ENCODE measurements around the gene PGM5. TPM values are rescaled to one million over a fixed set of nuclear protein-coding genes. Genes with fewer than 3 reads are reported as not detected.

The PGM5 gene
- total and polyA plus RNA-seq, 5 donors: 126 to 485 (median 342) TPM

DNA sequence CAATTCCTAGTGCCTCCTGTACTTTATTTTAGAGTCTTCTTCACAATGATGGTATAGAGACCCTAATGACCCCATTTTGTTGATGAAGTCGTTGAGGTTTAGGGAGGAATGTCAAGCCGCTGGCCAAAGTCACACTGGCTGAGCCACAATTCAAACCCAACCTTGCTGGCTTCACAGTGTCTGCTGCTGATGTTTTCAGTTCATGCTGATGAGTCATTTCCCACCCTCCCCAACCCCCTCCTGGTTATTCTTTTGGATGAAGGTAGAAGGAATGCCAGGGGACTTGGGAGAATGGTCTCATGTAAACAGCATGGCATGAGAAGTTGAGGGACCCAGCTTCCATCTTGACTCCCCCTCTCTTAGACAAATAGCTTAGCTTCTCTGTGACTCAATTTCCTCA is 115.7 kb downstream of the PGM5 start:
- no peaks in the 10 kb centered on the region for H3K9me3 ChIP-seq (ENCODE audit: control insufficient read depth, low read length)
- no peak overlapping the region for H3K27ac ChIP-seq (ENCODE audit: low read length)
- no peaks in the 10 kb centered on the region for H3K27me3 ChIP-seq (ENCODE audit: control insufficient read depth, insufficient read depth)
- H3K4me3 ChIP-seq (ENCODE audit: low read length): no peak overlapping the region
- peaks cover 9% of the 10 kb centered on the region for H3K4me1 ChIP-seq (ENCODE audit: control insufficient read depth, insufficient read depth, low read length)
- intact Hi-C loops (cut with DNase I): no loop called here
- DNase-seq (no peak), ATAC-seq (peak in 1 of 2 donors; percentile 20)
- 81% methylated on average over 2 of the region's 2 CpGs for WGBS

DNA sequence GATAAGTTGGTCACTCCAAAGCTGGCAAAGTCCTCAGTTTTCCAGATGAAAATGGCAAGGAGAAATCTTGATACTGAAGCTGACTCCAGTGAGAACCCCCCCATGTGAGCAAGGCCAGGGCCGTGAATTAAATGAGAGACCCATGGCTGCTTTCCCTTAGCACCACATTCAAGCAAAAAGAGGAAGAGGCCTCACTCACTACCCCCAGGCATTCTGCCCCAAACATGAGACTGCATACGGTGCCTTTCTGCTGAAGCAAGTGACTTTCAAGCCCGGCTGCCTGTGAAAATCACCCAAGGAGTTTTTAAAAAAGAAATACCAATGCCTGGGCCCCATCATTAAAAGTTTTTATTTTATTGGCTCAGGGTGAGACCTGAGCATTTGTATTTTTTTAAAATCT is 117.4 kb downstream of the PGM5 start:
- no peak overlapping the region for H3K27ac ChIP-seq (ENCODE audit: low read length)
- no peak for ATAC-seq
- no peaks in the 10 kb centered on the region for H3K27me3 ChIP-seq (ENCODE audit: control insufficient read depth, insufficient read depth)
- intact Hi-C loops (cut with DNase I): no loop called here
- WGBS: 61% methylated on average over 3 of the region's 3 CpGs
- DNase-seq: no peak
- H3K4me1 ChIP-seq (ENCODE audit: control insufficient read depth, insufficient read depth, low read length): peaks cover 7% of the 10 kb centered on the region
- no peak overlapping the region for H3K4me3 ChIP-seq (ENCODE audit: low read length)
- no peaks in the 10 kb centered on the region for H3K9me3 ChIP-seq (ENCODE audit: control insufficient read depth, low read length)

DNA sequence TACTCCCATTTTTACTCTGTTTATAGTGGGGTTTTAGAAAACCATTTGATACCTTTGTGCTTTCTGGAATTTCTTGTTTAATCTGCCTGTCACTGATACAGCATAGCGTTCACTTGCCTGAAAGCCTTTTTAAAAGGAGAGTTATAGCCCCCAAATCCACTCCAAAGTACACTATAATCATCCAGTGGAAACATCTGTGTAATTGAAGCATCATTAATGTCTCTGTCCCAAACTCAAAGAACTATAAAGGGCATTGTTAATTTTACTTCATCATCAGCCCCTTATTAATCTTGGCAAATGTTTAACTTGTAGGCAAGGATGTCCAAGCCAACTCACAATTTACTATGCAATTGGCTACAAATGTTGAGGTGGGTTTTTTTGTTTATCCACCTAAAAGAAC is 120.0 kb downstream of the PGM5 start:
- peaks cover 8% of the 10 kb centered on the region for H3K4me1 ChIP-seq (ENCODE audit: control insufficient read depth, insufficient read depth, low read length)
- peak in 1 of 2 donors; percentile 10 for ATAC-seq
- H3K27ac ChIP-seq (ENCODE audit: low read length): no peak overlapping the region
- no peaks in the 10 kb centered on the region for H3K27me3 ChIP-seq (ENCODE audit: control insufficient read depth, insufficient read depth)
- DNase-seq: no peak
- H3K9me3 ChIP-seq (ENCODE audit: control insufficient read depth, low read length): no peaks in the 10 kb centered on the region
- 37% methylated on average over 1 of the region's 1 CpG for WGBS
- no peak overlapping the region for H3K4me3 ChIP-seq (ENCODE audit: low read length)
- intact Hi-C loops (cut with DNase I): no loop called here

DNA sequence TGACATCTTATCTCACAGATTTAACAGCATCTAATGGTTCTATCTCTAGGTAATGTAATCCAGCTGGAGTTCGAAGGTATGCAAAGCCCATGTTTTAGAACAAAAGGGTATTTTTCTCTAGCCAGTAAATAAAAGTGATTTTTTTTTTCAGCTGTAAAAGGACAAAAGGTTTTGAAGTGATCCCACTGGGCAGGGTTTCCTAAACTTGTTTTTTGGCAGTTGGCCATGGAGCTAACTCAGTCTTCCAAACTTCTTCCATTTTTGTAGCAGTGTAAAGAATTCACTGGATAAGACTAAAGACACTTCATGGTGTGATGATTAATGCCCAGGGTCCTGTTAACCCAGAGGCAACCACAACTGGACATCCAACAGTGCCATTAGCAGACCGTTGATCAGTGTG is 120.4 kb downstream of the PGM5 start:
- intact Hi-C loops (cut with DNase I): no loop called here
- 28% methylated on average over 2 of the region's 2 CpGs for WGBS
- H3K27me3 ChIP-seq (ENCODE audit: control insufficient read depth, insufficient read depth): no peaks in the 10 kb centered on the region
- H3K9me3 ChIP-seq (ENCODE audit: control insufficient read depth, low read length): no peaks in the 10 kb centered on the region
- H3K27ac ChIP-seq (ENCODE audit: low read length): no peak overlapping the region
- DNase-seq (no peak), ATAC-seq (peak; percentile 60 to 70)
- no peak overlapping the region for H3K4me3 ChIP-seq (ENCODE audit: low read length)
- peaks cover 8% of the 10 kb centered on the region for H3K4me1 ChIP-seq (ENCODE audit: control insufficient read depth, insufficient read depth, low read length)

DNA sequence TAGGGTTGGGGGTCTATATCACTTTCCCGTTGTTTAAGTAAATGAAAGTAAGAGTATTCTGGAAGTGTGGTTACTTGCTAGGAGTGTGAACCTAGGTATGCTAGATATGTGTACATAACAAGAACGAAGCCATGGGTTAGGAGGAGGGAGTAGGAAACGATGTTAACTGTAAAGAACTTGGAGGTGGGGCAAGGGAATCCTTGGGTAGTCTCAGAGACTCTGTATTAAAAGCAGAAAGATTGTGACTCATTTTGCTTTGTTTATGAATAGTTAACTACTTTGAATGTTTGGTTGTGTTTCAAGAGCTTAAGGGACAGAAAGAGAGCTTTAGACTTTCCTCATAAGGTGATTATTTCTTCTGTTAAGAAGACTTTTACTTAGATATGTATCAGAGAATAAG is 124.4 kb downstream of the PGM5 start:
- no peak for ATAC-seq

DNA sequence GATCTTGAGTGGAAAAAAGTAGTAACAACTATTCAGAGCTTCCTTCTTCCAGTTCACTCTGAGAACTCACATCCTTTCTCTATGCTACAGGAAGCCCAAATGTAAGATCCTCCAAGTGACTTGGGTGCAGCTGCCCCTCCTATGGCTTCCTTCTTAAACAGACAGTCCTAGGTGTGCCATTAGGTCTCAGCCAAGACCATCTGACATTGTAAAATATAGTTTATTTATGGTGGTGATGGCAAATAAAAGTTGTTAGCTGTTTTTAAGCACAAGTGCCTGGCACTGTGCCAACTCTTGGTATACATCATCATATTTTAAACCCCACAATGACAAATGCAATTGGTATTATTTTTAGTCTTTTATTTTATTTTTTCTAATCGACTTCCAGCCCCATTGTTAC is 126.1 kb downstream of the PGM5 start:
- intact Hi-C loops (cut with DNase I): no loop called here

More for the DNA sequence above, 124.4 kb downstream of the PGM5 start:
- intact Hi-C loops (cut with DNase I): no loop called here
- 53% methylated on average over 3 of the region's 3 CpGs for WGBS
- no peaks in the 10 kb centered on the region for H3K9me3 ChIP-seq (ENCODE audit: control insufficient read depth, low read length)
- peaks cover 7% of the 10 kb centered on the region for H3K4me1 ChIP-seq (ENCODE audit: control insufficient read depth, insufficient read depth, low read length)
- DNase-seq: no peak
- no peaks in the 10 kb centered on the region for H3K27me3 ChIP-seq (ENCODE audit: control insufficient read depth, insufficient read depth)
- no peak overlapping the region for H3K4me3 ChIP-seq (ENCODE audit: low read length)
- H3K27ac ChIP-seq (ENCODE audit: low read length): no peak overlapping the region

DNA sequence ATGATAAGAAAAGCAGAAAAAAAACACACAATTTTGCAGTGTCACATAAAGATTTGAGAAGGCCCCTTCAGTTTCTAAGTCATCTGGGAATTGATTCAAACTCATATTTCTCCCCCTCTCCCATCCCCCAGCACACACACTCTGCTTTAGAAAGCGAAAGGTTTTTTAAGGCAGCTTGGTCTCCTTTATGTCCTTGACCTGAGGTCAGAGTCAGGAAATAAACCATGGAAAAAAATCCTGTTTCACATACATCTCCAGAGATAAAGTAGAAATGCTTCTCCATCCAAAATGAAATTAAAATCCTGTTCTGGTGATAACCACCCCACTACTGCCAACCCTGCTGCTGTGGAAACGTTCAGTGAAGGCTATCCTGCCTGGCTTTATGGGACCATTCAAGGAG is 131.7 kb downstream of the PGM5 start:
- Histone ChIP-seq H3K4me3 (ENCODE audit: low read length) (no peak overlapping the region), H3K27ac (ENCODE audit: low read length) (peak overlapping the region; percentile 30), H3K9me3 (ENCODE audit: control insufficient read depth, low read length) (no peaks in the 10 kb centered on the region), H3K4me1 (ENCODE audit: control insufficient read depth, insufficient read depth, low read length) (peaks cover 9% of the 10 kb centered on the region), H3K27me3 (ENCODE audit: control insufficient read depth, insufficient read depth) (no peaks in the 10 kb centered on the region)
- ATAC-seq (no peak), DNase-seq (no peak)
- WGBS: 32% methylated on average over 2 of the region's 2 CpGs
- intact Hi-C loops (cut with DNase I): no loop called here

More for the DNA sequence above, 126.1 kb downstream of the PGM5 start:
- H3K27ac ChIP-seq (ENCODE audit: low read length): peak overlapping the region; percentile 52
- H3K9me3 ChIP-seq (ENCODE audit: control insufficient read depth, low read length): no peaks in the 10 kb centered on the region
- no peak overlapping the region for H3K4me3 ChIP-seq (ENCODE audit: low read length)
- H3K27me3 ChIP-seq (ENCODE audit: control insufficient read depth, insufficient read depth): no peaks in the 10 kb centered on the region
- DNase-seq (no peak), ATAC-seq (peak in 1 of 2 donors; percentile 57)
- peaks cover 5% of the 10 kb centered on the region for H3K4me1 ChIP-seq (ENCODE audit: control insufficient read depth, insufficient read depth, low read length)
- 58% methylated on average over 1 of the region's 1 CpG for WGBS

DNA sequence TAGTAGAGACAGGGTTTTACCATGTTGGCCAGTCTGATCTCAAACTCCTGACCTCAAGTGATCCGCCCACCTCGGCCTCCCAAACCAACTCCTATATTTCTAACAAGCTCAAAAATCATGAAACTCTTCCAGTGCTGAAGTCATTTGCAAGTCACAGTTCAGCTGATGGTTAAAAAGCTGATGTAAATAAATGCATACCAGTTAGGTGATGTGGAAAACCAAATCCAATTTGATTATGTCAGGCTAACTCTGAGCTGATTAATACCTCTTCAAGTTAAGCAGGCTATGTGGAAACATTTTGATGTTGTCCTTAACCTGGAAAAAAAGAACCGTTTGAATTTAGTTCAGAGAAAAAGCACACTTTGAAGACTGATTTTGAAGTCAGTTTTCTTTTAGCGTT is 133.2 kb downstream of the PGM5 start:
- no peak overlapping the region for H3K4me3 ChIP-seq (ENCODE audit: low read length)
- no peaks in the 10 kb centered on the region for H3K9me3 ChIP-seq (ENCODE audit: control insufficient read depth, low read length)
- intact Hi-C loops (cut with DNase I): no loop called here
- DNase-seq (no peak), ATAC-seq (no peak)
- no peak overlapping the region for H3K27ac ChIP-seq (ENCODE audit: low read length)
- no peaks in the 10 kb centered on the region for H3K27me3 ChIP-seq (ENCODE audit: control insufficient read depth, insufficient read depth)
- WGBS: 88% methylated on average over 4 of the region's 4 CpGs
- peaks cover 8% of the 10 kb centered on the region for H3K4me1 ChIP-seq (ENCODE audit: control insufficient read depth, insufficient read depth, low read length)

DNA sequence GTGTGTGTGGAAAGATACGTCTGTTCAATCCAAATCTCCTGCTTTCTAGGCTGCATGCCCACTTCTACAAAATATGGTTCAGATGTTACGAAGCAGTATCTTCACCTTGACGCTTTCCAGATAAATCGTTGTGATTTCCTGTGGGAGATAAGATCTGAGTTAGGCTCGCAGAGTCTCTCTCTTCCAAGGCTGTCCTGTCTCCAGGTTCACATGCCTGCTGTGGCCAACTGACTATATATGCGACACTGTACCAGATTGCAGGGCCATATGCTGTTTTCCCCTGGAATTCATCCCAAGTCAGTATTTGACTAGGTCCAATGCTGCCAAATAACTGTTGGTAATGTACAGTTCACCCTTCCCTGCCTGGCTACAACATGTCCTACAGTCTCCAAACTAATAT is 136.4 kb downstream of the PGM5 start:
- H3K4me3 ChIP-seq (ENCODE audit: low read length): no peak overlapping the region
- H3K27ac ChIP-seq (ENCODE audit: low read length): no peak overlapping the region
- 32% methylated on average over 6 of the region's 6 CpGs for WGBS
- no peaks in the 10 kb centered on the region for H3K9me3 ChIP-seq (ENCODE audit: control insufficient read depth, low read length)
- no peaks in the 10 kb centered on the region for H3K27me3 ChIP-seq (ENCODE audit: control insufficient read depth, insufficient read depth)
- intact Hi-C loops (cut with DNase I): no loop called here
- ATAC-seq: no peak
- peaks cover 15% of the 10 kb centered on the region for H3K4me1 ChIP-seq (ENCODE audit: control insufficient read depth, insufficient read depth, low read length)
- DNase-seq: no peak

DNA sequence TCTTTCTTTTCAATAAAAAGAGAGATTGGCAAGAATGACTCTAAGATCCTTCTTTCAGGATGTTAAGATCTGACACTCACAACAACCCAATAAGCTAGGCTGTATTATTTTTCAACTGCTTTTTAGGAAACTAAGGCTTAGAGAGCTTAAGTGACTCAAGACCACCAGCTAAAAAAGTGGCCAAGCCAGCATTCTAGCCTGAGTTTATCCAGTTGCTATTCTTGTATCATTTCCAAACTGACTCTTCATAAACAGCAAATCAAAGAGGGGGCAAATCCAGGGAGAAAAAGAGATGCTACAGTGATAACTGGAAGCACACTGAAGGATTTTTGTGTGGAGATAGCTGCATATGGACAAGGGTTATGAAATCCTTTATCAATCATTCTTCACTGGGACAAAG is 137.1 kb downstream of the PGM5 start:
- no peak overlapping the region for H3K27ac ChIP-seq (ENCODE audit: low read length)
- peaks cover 14% of the 10 kb centered on the region for H3K4me1 ChIP-seq (ENCODE audit: control insufficient read depth, insufficient read depth, low read length)
- intact Hi-C loops (cut with DNase I): no loop called here
- ATAC-seq (no peak), DNase-seq (no peak)
- H3K27me3 ChIP-seq (ENCODE audit: control insufficient read depth, insufficient read depth): no peaks in the 10 kb centered on the region
- H3K9me3 ChIP-seq (ENCODE audit: control insufficient read depth, low read length): no peaks in the 10 kb centered on the region
- no peak overlapping the region for H3K4me3 ChIP-seq (ENCODE audit: low read length)

DNA sequence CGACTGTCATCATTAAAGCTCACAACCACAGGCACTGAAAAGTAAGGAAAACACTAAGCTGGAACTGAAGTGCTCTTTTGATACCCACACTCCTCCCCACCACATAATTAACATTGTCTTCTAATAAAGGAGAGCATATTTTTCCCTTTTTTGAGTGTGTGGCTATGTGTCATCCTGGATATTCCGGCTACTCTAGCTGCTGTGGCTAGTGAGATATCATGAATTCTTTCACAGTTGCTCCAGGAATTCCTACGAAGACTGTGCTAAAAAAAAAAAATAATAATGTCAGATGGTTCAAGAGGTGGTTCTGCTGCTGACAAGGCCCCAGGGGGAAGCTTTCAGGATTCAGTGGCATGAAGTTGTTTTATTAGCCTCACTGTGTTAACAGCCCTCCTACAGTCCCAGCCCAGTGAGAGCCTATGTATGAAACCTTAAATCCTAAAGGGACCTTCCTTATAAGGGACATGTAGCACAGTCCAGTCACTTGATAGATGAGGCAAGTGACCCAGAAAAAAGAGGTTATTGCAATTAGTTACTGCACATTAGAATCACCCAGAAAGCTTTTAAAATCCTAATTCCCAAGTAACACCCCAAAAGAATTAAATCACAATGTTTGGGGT is 137.7 kb downstream of the PGM5 start:
- Histone ChIP-seq H3K27me3 (ENCODE audit: control insufficient read depth, insufficient read depth) (no peaks in the 10 kb centered on the region), H3K4me1 (ENCODE audit: control insufficient read depth, insufficient read depth, low read length) (peaks cover 14% of the 10 kb centered on the region), H3K9me3 (ENCODE audit: control insufficient read depth, low read length) (no peaks in the 10 kb centered on the region), H3K4me3 (ENCODE audit: low read length) (no peak overlapping the region), H3K27ac (ENCODE audit: low read length) (no peak overlapping the region)
- DNase-seq (no peak), ATAC-seq (peak in 1 of 2 donors; percentile 42)
- intact Hi-C loops (cut with DNase I): no loop called here
- WGBS: 48% methylated on average over 3 of the region's 3 CpGs

DNA sequence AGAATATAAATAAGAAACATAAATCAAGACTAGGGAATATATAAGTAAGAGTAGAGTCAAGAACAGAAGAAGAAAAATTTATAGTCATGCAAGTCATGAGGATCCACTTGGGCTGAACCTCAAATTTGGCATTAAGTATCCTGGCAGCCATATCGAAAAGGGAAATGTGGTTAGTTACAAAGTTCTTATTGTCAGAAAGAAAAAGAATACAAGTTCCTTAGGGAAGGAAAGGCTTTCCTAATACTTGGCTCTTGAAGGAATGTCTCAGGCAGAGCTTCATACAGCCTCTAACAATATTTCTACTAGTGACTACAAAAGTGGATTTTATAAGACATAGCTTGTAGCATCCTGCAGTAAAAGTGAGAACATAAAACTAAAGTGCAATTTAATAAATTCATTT is 138.8 kb downstream of the PGM5 start:
- Histone ChIP-seq H3K4me3 (ENCODE audit: low read length) (no peak overlapping the region), H3K27ac (ENCODE audit: low read length) (no peak overlapping the region), H3K4me1 (ENCODE audit: control insufficient read depth, insufficient read depth, low read length) (peaks cover 15% of the 10 kb centered on the region), H3K9me3 (ENCODE audit: control insufficient read depth, low read length) (no peaks in the 10 kb centered on the region), H3K27me3 (ENCODE audit: control insufficient read depth, insufficient read depth) (no peaks in the 10 kb centered on the region)
- WGBS: 43% methylated on average over 1 of the region's 1 CpG
- intact Hi-C loops (cut with DNase I): no loop called here
- ATAC-seq (peak; percentile 18 to 58), DNase-seq (no peak)

Data from right cardiac atrium (tissue), 5 donors.